Mesenteric fat pad (tissue), 1 donor: ENCODE results near the gene RAB1A. TPM values are rescaled to one million over a fixed set of nuclear protein-coding genes. Genes with fewer than 3 reads are reported as not detected.

Source experiments
- DNase-seq: peaks from one replicate; pipeline ENCODE4 v3.0.0-alpha.2; 2020; ENCODE audit warnings: low spot score
- total RNA-seq: library from RNA; stranded (reverse); fragmentation: NEBNext Ultra II Directional; extraction: Animal tissue kit (Norgen Biotek cat#: 25700); gene quantifications from one replicate; pipeline ENCODE4 v1.2.1, GENCODE V29; 2021
- donor health status: DM: yes; HTN: yes; CAD: no.

Gene RAB1A
- total RNA-seq, 1 donor from 2014 or later = 216 TPM

DNA sequence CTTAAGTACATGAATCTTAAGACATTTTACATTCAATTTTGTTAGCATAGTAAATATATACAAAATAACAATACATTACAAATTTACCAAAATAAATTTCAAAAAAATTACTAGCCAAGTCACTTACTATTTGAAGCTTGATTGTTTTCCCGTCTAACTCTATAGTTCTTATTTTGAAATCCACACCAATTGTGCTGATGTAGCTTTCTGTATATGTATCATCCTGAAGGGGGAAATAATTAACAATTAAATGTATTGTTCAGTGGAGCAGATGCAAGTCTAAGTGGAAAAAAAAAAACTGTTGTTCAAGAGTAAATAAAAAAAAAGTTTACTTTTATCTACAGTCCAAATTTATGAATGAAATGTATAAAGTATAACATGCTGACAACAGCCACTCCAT, 32.1 kb downstream of the RAB1A start:
- DNase-seq = no peak

DNA sequence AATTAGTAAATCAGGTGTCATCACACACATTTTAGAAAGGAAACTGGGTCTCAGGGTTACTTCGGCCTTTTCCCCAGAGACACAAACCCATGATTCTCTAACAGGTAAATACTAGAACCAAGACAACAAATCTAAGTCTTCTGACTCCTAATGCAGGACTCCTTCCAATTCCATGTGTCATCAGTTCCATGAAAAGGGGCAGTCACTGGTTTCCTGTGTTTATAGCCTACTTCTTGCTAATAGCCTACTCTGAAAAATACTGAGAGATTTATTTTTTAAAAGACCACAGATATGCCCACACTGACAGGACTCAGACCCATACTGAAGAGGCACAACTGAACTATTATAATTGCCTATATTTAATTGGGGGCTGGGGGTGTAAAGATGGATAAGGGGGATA, 33.0 kb downstream of the RAB1A start:
- no peak for DNase-seq

DNA sequence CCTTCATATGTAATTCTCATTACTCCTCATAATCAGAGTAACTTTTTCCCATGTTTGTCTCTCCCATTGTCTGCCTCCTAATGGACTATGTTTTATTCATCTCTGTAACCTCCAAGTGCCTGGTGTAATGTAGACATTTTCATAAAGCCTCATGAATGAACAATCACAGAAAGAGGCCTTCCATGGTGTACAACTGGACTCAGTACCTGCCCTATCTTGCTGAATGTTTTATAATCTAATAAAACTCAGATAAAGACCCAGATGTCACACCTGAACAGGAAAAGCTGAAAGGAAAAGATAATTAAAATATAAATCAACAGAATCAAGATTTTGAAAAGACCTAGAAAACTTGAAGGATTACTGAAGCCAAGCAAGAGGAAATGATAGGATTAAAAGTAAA, 36.7 kb downstream of the RAB1A start:
- no peak for DNase-seq

DNA sequence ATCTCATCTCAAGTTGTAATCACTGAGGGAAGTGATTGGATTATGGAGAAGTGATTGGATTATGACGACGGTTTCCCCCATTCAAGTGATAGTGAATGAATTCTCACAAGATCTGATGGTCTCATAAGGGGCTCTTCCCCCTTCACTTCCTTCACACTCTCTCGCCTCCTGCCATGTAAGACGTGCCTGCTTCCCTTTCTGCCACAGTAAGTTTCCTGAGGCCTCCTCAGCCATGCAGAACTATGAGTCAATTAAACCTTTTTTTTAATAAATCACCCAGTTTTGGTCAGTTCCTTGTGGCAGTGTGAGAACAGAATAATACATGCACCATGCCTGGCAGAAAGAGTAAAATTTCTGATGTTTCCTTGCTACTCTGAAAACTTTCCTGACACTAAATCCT, 37.1 kb downstream of the RAB1A start:
- no peak for DNase-seq

- DNase-seq = no peak
These were observed 44.8 kb downstream of the RAB1A start for GRCh38 chr2:65085148-65085547.

GRCh38 chr2:65081232-65081685, 48.6 kb downstream of the RAB1A start:
- no peak for DNase-seq

- DNase-seq = no peak
These were observed 50.9 kb downstream of the RAB1A start for GRCh38 chr2:65079017-65079416.

- no peak for DNase-seq
These were observed 52.0 kb downstream of the RAB1A start for GRCh38 chr2:65077898-65078297.

DNA sequence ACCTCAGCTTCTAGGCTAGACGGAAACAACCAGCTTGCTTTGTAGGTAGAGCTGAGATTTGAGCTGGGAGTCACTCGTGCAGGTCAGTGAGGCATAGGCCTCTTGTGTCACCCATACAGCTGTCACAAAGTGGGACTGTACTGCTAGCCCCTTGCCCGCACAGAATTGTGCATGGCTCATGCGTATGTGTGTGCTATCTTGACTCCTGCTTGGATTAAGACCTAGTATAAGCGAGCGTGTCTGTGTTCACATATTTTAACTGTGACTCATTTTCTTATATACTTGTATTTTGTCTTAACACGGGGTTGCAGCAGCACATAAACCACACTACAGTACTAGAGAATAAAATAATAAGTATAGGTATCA, 53.6 kb downstream of the RAB1A start:
- no peak for DNase-seq

DNA sequence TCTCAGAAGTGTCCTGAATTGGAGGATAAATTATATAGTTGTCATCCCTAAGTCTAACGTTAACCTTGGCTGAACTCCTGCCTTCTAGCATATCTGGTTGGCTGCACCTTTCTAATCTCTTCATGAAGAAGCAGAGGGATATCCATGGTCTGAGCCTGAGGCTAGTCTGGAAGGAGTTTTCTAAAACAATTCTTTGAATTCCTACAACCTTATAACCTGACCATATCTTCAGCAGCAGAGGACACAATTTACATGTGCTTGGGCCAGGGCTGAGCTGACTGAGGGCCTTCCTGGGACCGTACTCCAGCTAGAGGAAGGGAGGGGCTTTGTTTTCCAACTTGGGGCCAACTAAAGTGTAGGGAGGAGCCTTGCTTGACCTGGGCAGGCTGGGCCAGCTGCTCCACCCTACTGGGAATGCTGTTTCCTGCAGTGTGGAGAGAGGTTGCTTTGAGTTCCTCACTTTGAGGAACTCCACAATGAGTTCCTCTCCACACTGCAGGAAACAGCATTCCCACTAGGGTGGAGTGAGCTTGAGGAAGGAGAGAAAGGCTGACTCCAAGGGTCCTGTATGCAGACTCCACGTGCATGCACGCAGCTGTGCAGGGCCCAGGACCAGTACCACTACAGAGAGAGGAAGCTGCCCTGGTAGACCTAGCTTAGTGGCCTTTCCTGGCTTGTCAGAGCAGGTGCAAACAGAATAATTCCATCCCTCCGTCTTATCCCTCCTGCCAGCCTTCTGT, 54.1 kb downstream of the RAB1A start:
- DNase-seq = no peak

- DNase-seq = no peak
These were observed 54.7 kb downstream of the RAB1A start for GRCh38 chr2:65075176-65075575.

- DNase-seq = no peak
These were observed 55.9 kb downstream of the RAB1A start for GRCh38 chr2:65073879-65074565.

DNA sequence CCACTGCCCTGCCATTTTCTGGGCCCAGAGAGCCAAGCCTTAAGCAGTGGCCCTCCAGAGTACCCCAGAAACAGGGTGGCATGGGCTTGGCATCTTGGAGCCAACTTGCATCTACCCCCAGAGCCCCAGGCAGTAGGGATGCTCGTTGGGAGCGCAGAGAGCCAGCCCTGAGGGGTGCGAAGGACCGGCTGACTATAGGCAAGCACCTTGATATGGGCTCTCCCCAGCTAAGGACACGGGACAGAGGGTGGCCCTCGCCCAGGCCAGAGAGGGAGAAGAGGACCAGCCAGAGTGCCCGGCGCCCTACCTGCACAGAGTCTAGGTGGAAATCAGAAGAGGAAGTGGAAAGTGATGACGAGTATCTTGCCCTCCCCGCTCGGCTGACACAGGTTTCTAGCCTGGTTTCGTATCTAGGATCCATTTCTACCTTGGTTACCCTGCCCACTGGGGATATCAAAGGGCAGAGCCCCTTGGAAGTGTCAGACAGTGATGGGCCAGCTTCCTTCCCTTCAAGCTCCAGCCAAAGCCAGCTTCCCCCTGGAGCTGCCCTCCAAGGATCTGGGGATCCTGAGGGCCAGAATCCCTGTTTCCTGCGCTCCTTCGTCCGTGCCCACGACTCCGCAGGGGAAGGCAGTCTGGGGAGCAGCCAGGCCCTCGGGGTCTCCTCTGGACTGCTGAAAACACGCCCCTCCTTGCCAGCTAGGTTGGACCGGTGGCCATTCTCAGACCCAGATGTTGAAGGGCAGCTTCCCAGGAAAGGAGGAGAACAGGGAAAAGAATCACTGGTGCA, 57.5 kb downstream of the RAB1A start:
- DNase-seq = no peak

- DNase-seq = no peak
These were observed 58.3 kb downstream of the RAB1A start for GRCh38 chr2:65071499-65072180.

- DNase-seq = no peak
These were observed 59.0 kb downstream of the RAB1A start for GRCh38 chr2:65070856-65071255.

GRCh38 chr2:65070172-65070830, 59.6 kb downstream of the RAB1A start:
- DNase-seq = no peak

GRCh38 chr2:65069439-65069824, 60.5 kb downstream of the RAB1A start:
- no peak for DNase-seq

- no peak for DNase-seq
These were observed 61.9 kb downstream of the RAB1A start for GRCh38 chr2:65067806-65068553.

DNA sequence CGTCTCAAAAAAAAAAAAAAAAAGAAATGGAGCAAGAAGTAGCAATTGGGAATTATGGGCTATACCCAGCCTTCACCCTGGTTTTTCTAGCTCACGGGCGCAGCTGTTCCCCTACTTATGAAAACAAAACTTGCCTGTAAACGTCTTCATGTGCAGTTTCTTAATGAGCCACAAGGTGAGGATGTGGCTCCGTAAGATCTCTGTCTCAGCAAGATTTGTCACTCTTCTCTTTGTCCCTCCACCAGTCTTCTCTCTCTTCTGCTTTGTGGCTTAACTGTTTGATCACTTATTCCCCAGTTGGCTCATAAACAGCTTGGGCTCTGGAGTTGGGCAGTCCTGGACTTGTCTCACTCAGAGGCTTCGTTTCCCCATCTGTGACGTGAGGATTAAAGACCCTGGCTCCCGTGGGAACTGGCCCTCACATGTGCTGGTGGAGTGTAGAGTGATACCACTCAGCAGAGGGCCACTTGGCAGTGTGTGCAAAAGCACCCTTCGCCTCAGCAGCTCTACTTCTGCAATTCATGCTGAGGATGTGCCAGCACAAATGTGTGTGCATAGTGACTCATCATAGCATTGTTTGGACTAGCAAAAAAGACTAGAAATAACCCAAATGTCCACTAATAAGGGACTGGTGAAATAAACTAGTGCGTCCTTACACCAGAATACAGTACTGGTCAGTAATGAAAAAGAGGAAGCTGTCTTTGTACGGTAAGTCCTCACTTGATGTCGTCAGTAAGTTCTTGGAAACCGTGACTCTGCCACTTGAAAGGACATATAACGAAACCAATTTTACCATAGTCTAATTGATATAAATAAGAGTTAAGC, 65.0 kb downstream of the RAB1A start:
- no peak for DNase-seq
